SK-N-SH treated with all-trans-retinoic acid at 6 μM for 48 hours (cell line): ENCODE measurements around the gene CDH6.

Experiments
- ATAC-seq: fragments of 200-7000 bp; cut with Tn5 transposase; 3 replicates; pipeline ENCODE4 v1.9.1; 2020; ENCODE audit warnings: mild to moderate bottlenecking, moderate library complexity
- ARNTL ChIP-seq: fragments of 450-650 bp; formaldehyde crosslinking; IDR thresholded peaks from 2 replicates; pipeline ENCODE4 v1.5.0; 2020; ENCODE audit warnings: low read depth, mild to moderate bottlenecking, moderate library complexity, borderline replicate concordance
- BACH2 ChIP-seq: fragments of 250-450 bp; sonication (Bioruptor Pico); IDR thresholded peaks from 2 replicates; pipeline ENCODE4 v1.9.0; 2021; ENCODE audit warnings: mild to moderate bottlenecking, borderline replicate concordance
- CREB5 ChIP-seq: fragments of 250-450 bp; sonication (Bioruptor Pico); IDR thresholded peaks from 2 replicates; pipeline ENCODE4 v1.5.1; 2020; ENCODE audit warnings: low read depth, mild to moderate bottlenecking, moderate library complexity
- CSDC2 ChIP-seq: fragments of 250-450 bp; sonication (Bioruptor Pico); IDR thresholded peaks from 2 replicates; pipeline ENCODE4 v1.5.0; 2020; ENCODE audit warnings: mild to moderate bottlenecking, moderate library complexity
- CSRNP3 ChIP-seq: fragments of 250-450 bp; sonication (Bioruptor Pico); IDR thresholded peaks from 2 replicates; pipeline ENCODE4 v1.5.1; 2021; ENCODE audit warnings: mild to moderate bottlenecking, moderate library complexity
- ESRRG ChIP-seq: fragments of 250-450 bp; sonication (Bioruptor Pico); IDR thresholded peaks from 2 replicates; pipeline ENCODE4 v1.6.1; 2021; ENCODE audit warnings: mild to moderate bottlenecking
- GLIS3 ChIP-seq: fragments of 250-450 bp; sonication (Bioruptor Pico); IDR thresholded peaks from 2 replicates; pipeline ENCODE4 v1.5.0; 2020; ENCODE audit warnings: mild to moderate bottlenecking, moderate library complexity
- ISL1 ChIP-seq: fragments of 250-450 bp; sonication (Bioruptor Pico); IDR thresholded peaks from 2 replicates; pipeline ENCODE4 v2.1.2; 2022; ENCODE audit warnings: mild to moderate bottlenecking, moderate library complexity
- OSR1 ChIP-seq: fragments of 250-450 bp; sonication (Bioruptor Pico); IDR thresholded peaks from 2 replicates; pipeline ENCODE4 v1.8.0; 2022; ENCODE audit warnings: moderate library complexity, mild to moderate bottlenecking, inconsistent platforms
- PATZ1 ChIP-seq: fragments of 250-450 bp; sonication (Bioruptor Pico); IDR thresholded peaks from 2 replicates; pipeline ENCODE4 v1.8.0; 2020; ENCODE audit warnings: mild to moderate bottlenecking, moderate library complexity, borderline replicate concordance
- PPARA ChIP-seq: fragments of 250-450 bp; sonication (Bioruptor Pico); IDR thresholded peaks from 2 replicates; pipeline ENCODE4 v1.5.0; 2020; ENCODE audit warnings: mild to moderate bottlenecking, borderline replicate concordance
- RARB ChIP-seq: fragments of 250-450 bp; sonication (Bioruptor Pico); IDR thresholded peaks from 2 replicates; pipeline ENCODE4 v1.8.0; 2021; ENCODE audit warnings: mild to moderate bottlenecking, moderate library complexity
- TCF4 ChIP-seq: fragments of 250-450 bp; sonication (Bioruptor Pico); IDR thresholded peaks from 2 replicates; pipeline ENCODE4 v1.8.0; 2021; ENCODE audit warnings: mild to moderate bottlenecking, moderate library complexity, borderline replicate concordance
- TOX ChIP-seq: fragments of 250-450 bp; sonication (Bioruptor Pico); IDR thresholded peaks from 2 replicates; pipeline ENCODE4 v1.8.0; 2021; ENCODE audit warnings: mild to moderate bottlenecking, moderate library complexity, borderline replicate concordance
- TSHZ2 ChIP-seq: fragments of 250-450 bp; sonication (Bioruptor Pico); IDR thresholded peaks from 2 replicates; pipeline ENCODE4 v1.5.0; 2020; ENCODE audit warnings: mild to moderate bottlenecking, moderate library complexity
- ZC3H10 ChIP-seq: fragments of 250-450 bp; sonication (Bioruptor Pico); IDR thresholded peaks from 2 replicates; pipeline ENCODE4 v1.5.1; 2021; ENCODE audit warnings: mild to moderate bottlenecking, moderate library complexity
- ZFP3 ChIP-seq: fragments of 250-450 bp; sonication (Bioruptor Pico); IDR thresholded peaks from 2 replicates; pipeline ENCODE4 v1.5.0; 2020; ENCODE audit warnings: mild to moderate bottlenecking, moderate library complexity
- ZFP30 ChIP-seq: fragments of 450-650 bp; formaldehyde crosslinking; IDR thresholded peaks from 2 replicates; pipeline ENCODE4 v1.5.0; 2022; ENCODE audit warnings: mild to moderate bottlenecking, moderate library complexity
- ZNF565 ChIP-seq: fragments of 450-650 bp; formaldehyde crosslinking; conservative IDR thresholded peaks from 2 replicates; pipeline ENCODE4 v1.5.0; 2020; ENCODE audit warnings: low read depth, mild to moderate bottlenecking, moderate library complexity
- ZNF8 ChIP-seq: fragments of 450-650 bp; formaldehyde crosslinking; IDR thresholded peaks from 2 replicates; pipeline ENCODE4 v1.5.0; 2020; ENCODE audit warnings: mild to moderate bottlenecking, moderate library complexity

The CDH6 gene

GRCh38 chr5:31153521-31153920 is 40.0 kb upstream of the CDH6 start (continued):
- TF ChIP-seq TCF4 (CRISPR knock-in tag) (no peak), OSR1 (CRISPR knock-in tag) (no peak), TSHZ2 (CRISPR knock-in tag) (no peak), GLIS3 (CRISPR knock-in tag) (no peak), CREB5 (no peak), ZNF8 (no peak), BACH2 (CRISPR knock-in tag) (no peak)
- TF ChIP-seq, all 23 proteins: peak for 0

- ATAC-seq, result no peak
- no peak for TF ChIP-seq PATZ1 (CRISPR knock-in tag)
- TF ChIP-seq ESRRG (CRISPR knock-in tag), result no peak
- no peak for TF ChIP-seq TCF4 (CRISPR knock-in tag)
These were observed 36.8 kb upstream of the CDH6 start for GRCh38 chr5:31156631-31157160.

GRCh38 chr5:31157720-31158119 is 35.8 kb upstream of the CDH6 start:
- TF ChIP-seq CSDC2 (CRISPR knock-in tag), result no peak
- TF ChIP-seq ZNF565 (CRISPR knock-in tag), result no peak
- TF ChIP-seq ISL1 (CRISPR knock-in tag), result no peak
- no peak for TF ChIP-seq GLIS3 (CRISPR knock-in tag)
- no peak for TF ChIP-seq PATZ1 (CRISPR knock-in tag)
- no peak for TF ChIP-seq ZFP30
- no peak for TF ChIP-seq CREB5
- TF ChIP-seq CSRNP3 (CRISPR knock-in tag), result no peak
- TF ChIP-seq BACH2 (CRISPR knock-in tag), result no peak
- TF ChIP-seq ESRRG (CRISPR knock-in tag), result no peak
- no peak for TF ChIP-seq ARNTL (CRISPR knock-in tag)
- TF ChIP-seq TOX (CRISPR knock-in tag), result no peak
- no peak for TF ChIP-seq ZFP3
- TF ChIP-seq ZNF8, result no peak
- TF ChIP-seq TSHZ2 (CRISPR knock-in tag), result no peak
- no peak for TF ChIP-seq PPARA
- TF ChIP-seq RARB (CRISPR knock-in tag), result no peak
- TF ChIP-seq ZC3H10, result no peak
- ATAC-seq, result no peak
